ENCODE results near the gene CCDC200. TPM values are rescaled to one million over a fixed set of nuclear protein-coding genes. Genes with fewer than 3 reads are reported as not detected.
A peak's percentile ranks its signal among the peaks of the same experiment; 100 is the strongest.

The CCDC200 gene
- total RNA-seq, 1 donor from 2014 or later, result not detected

DNA sequence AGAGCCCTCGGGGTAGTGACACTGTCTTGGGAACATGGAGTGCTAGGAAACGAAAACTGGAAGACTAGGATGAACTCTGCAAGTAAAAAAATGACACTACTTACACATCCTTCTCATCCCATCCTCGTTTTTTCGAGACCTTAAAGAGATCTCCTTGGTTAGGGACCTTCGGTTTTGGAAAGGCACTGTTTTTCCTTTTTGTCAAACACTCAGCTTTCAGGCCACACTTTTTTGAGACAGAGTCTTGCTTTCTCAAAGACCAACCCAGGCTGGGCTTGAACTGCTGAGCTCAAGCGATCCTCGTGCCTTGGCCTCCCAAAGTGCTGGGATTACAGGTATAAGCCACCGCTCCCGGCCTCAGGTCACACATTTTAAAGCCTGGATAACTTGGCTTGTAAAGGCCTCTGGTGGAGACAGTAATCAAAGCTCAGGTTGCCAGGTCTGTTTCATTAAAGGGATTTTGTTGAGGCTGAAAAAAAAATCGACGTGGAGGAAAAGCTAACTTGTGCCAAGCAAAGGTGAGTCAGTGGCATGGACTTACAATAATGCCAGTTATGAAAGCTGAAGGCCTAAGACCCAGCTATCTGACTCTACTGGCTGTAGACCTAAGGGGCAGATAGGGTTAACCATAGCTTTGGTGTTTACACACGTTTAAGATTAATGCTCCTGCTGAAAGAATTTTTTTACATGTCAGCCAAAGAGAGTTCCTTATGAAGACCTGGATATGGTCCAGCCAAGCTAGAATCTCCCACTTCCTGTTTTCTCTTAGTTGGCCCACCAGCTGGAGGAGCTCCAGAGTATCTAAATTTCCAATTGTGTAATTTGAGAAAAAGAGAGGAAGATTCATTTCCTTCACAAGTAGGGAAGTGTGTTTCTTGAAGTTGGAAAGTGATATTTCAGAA lies 56.6 kb downstream of the CCDC200 start:
- Histone ChIP-seq H3K9ac (peak overlapping the region; percentile 39), H2AFZ (replicated peaks) (peak overlapping the region; percentile 22), H3F3A (ENCODE audit: low read depth) (peaks cover 30% of the 10 kb centered on the region), H4K20me1 (ENCODE audit: low read depth) (no peaks in the 10 kb centered on the region), H3K4me1 (peaks cover 9% of the 10 kb centered on the region), H3K4me3 (peak overlapping the region; percentile 77), H3K4me2 (peak overlapping the region; percentile 83), H3K79me2 (ENCODE audit: low read depth) (peaks cover 61% of the 10 kb centered on the region), H3K36me3 (no peaks in the 10 kb centered on the region), H3K27me3 (no peaks in the 10 kb centered on the region), H3K27ac (peak overlapping the region; percentile 66), H3K9me3 (ENCODE audit: low read depth) (no peaks in the 10 kb centered on the region)
- H3K27me3 Mint-ChIP-seq (ENCODE audit: insufficient read depth, low read depth), result no peaks in the 10 kb centered on the region
- no peaks in the 10 kb centered on the region for H3K9me3 Mint-ChIP-seq
- H3K27ac Mint-ChIP-seq, result no peak overlapping the region
- peaks cover 2% of the 10 kb centered on the region for H3K36me3 Mint-ChIP-seq
- peaks cover 15% of the 10 kb centered on the region for H3K4me1 Mint-ChIP-seq
- TF ChIP-seq, protein P1, sequence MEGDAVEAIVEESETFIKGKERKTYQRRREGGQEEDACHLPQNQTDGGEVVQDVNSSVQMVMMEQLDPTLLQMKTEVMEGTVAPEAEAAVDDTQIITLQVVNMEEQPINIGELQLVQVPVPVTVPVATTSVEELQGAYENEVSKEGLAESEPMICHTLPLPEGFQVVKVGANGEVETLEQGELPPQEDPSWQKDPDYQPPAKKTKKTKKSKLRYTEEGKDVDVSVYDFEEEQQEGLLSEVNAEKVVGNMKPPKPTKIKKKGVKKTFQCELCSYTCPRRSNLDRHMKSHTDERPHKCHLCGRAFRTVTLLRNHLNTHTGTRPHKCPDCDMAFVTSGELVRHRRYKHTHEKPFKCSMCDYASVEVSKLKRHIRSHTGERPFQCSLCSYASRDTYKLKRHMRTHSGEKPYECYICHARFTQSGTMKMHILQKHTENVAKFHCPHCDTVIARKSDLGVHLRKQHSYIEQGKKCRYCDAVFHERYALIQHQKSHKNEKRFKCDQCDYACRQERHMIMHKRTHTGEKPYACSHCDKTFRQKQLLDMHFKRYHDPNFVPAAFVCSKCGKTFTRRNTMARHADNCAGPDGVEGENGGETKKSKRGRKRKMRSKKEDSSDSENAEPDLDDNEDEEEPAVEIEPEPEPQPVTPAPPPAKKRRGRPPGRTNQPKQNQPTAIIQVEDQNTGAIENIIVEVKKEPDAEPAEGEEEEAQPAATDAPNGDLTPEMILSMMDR (IDR thresholded peaks at IDR 0.05), result peak; percentile 39
- TF ChIP-seq EZH2 (IDR thresholded peaks at IDR 0.05) (no peak), EZH2phosphoT487 (IDR thresholded peaks at IDR 0.05) (no peak)
- peak; percentile 8 for DNase-seq (ENCODE audit: low spot score)
- no peak overlapping the region for H3K4me3 Mint-ChIP-seq

Small RNA genes lying within 50 kb of the gene (small RNA-seq; reads per million reads assigned to genes)
- gene RF00004 (not detected), gene RNU2-1 (not detected)

Other genes with a start within 250 kb of the CCDC200 start
- gene PTGES3L, start 248.5 kb downstream of the CCDC200 start, total RNA-seq (ENCODE audit: low replicate concordance), result 2.6 and 7.7 TPM in 2 replicates
- gene RUNDC1, start 248.1 kb downstream of the CCDC200 start, total RNA-seq (ENCODE audit: low replicate concordance), result 11.4 and 12.6 TPM in 2 replicates
- 1,535 and 1,934 TPM in 2 replicates for gene RPL27, start 230.2 kb downstream of the CCDC200 start, total RNA-seq (ENCODE audit: low replicate concordance)
- gene IFI35, start 221.8 kb downstream of the CCDC200 start, total RNA-seq (ENCODE audit: low replicate concordance), result 0.96 TPM in 1 of 2 replicates, not detected in the other
- gene VAT1, start 206.2 kb downstream of the CCDC200 start, total RNA-seq (ENCODE audit: low replicate concordance), result 94.7 and 185 TPM in 2 replicates
- 35.0 and 46.0 TPM in 2 replicates for gene RND2, start 203.4 kb downstream of the CCDC200 start, total RNA-seq (ENCODE audit: low replicate concordance)
- gene BRCA1, start 103.3 kb downstream of the CCDC200 start, total RNA-seq (ENCODE audit: low replicate concordance), result 54.0 and 77.3 TPM in 2 replicates
- 67.4 and 76.5 TPM in 2 replicates for gene NBR1, start 57.4 kb downstream of the CCDC200 start, total RNA-seq (ENCODE audit: low replicate concordance)
- 1.7 and 2.4 TPM in 2 replicates for gene TMEM106A, start 16.7 kb downstream of the CCDC200 start, total RNA-seq (ENCODE audit: low replicate concordance)
- gene RNU2-1, start 5.4 kb upstream of the CCDC200 start, total RNA-seq (ENCODE audit: low replicate concordance), result not detected in 2 replicates
- gene ARL4D, start 170.4 kb upstream of the CCDC200 start, total RNA-seq (ENCODE audit: low replicate concordance), result 9.2 and 18.6 TPM in 2 replicates